ENCODE results near the gene SEMA4D.
A peak's percentile ranks its signal among the peaks of the same experiment; 100 is the strongest.

The SEMA4D gene

DNA sequence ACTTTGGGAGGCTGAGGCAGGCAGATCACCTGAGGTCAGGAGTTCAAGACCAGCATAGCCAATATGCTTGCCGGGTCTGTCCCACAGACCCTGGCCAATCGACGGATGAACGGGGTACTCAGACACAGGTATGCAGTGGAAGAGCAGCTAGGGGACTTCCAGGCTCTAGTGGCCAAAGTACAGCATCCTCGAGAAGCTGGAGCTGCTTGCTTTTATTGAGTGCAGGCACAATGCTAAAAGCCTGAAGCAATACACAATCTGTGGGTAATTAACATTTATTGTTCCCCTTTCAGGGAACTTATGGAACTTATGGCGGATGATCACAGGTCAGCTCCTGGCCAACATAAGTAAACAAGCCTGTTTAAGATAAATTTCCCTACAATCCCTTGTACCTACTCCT, 32.8 kb upstream of the SEMA4D start:
- no peaks in the 10 kb centered on the region for H3K36me3 ChIP-seq (ENCODE audit: insufficient read depth, low read length)
- H3K9me3 ChIP-seq (ENCODE audit: insufficient read depth, low read length, severe bottlenecking), result no peaks in the 10 kb centered on the region
- H3K4me3 ChIP-seq (ENCODE audit: low read depth in 1 of 2, low read length in 2 of 2), result no peak overlapping the region
- TF ChIP-seq EZH2 (IDR thresholded peaks at IDR 0.05; ENCODE audit: borderline replicate concordance, low read depth, low read length, severe bottlenecking), result no peak
- TF ChIP-seq, protein P1, sequence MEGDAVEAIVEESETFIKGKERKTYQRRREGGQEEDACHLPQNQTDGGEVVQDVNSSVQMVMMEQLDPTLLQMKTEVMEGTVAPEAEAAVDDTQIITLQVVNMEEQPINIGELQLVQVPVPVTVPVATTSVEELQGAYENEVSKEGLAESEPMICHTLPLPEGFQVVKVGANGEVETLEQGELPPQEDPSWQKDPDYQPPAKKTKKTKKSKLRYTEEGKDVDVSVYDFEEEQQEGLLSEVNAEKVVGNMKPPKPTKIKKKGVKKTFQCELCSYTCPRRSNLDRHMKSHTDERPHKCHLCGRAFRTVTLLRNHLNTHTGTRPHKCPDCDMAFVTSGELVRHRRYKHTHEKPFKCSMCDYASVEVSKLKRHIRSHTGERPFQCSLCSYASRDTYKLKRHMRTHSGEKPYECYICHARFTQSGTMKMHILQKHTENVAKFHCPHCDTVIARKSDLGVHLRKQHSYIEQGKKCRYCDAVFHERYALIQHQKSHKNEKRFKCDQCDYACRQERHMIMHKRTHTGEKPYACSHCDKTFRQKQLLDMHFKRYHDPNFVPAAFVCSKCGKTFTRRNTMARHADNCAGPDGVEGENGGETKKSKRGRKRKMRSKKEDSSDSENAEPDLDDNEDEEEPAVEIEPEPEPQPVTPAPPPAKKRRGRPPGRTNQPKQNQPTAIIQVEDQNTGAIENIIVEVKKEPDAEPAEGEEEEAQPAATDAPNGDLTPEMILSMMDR (IDR thresholded peaks at IDR 0.05; ENCODE audit: borderline replicate concordance, extremely low read depth, low read length, poor library complexity, severe bottlenecking), result no peak
- ATAC-seq (ENCODE audit: insufficient read depth, low read depth), result no peak
- peak overlapping the region; percentile 47; the same call in 1 of the 2 replicates for H3K9ac ChIP-seq (ENCODE audit: low read depth, low read length)
- H3K27ac ChIP-seq (ENCODE audit: low read length), result peak overlapping the region; percentile 96
- peaks cover 73% of the 10 kb centered on the region for H3K4me1 ChIP-seq (ENCODE audit: insufficient read depth, low read length)
- no peak overlapping the region for H2AFZ ChIP-seq (ENCODE audit: low read depth, low read length)
- no peaks in the 10 kb centered on the region for H4K20me1 ChIP-seq (ENCODE audit: insufficient read depth, low read length)
- DNase-seq, result no peak
- H3K79me2 ChIP-seq (ENCODE audit: insufficient read depth, low read length), result 0 out of 2 replicates have a peak, but pooled peaks cover 5% of the 10 kb centered on the region
- no peak overlapping the region for H3K4me2 ChIP-seq (ENCODE audit: insufficient read depth, low read length)
- H3K27me3 ChIP-seq (ENCODE audit: insufficient read depth, low read length, poor library complexity), result no peaks in the 10 kb centered on the region

DNA sequence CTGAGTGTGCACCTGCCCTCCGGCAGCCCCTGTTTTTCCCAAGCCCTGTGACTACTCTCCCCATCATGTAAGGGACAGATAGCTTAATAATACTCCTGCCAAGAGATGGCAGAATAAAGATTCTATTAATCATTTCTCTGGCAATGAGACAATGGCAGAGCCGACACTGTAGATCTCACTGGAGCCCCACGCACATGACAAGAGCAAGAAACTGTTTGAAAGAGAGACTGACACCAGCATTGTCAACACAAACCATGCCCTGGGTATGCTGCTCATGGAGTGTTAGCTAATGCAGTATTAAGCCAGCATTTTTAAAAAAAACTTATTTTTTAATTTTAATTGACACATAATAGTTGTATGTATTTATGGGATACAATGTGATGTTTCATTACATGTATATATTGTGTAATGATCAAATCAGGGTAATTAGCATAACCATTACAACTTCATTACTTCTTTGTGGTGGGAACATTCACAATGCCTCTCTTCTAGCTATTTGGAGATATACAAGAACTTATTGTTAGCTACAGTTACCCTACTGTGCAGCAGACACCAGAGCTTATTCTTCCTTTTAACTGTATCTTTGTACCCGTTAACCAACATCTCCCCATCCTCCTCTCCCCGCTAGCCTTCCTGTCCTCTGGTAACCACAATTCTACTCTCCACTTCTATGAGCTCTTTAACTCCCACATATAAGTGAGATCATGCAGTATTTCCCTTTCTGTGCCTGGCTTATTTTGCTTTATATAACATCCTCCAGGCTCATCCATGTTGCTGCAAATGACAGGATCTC, 31.5 kb upstream of the SEMA4D start:
- Histone ChIP-seq H3K27ac (ENCODE audit: low read length) (peak overlapping the region; percentile 96), H2AFZ (ENCODE audit: low read depth, low read length) (peak overlapping the region; percentile 12; the same call in 1 of the 2 replicates), H3K27me3 (ENCODE audit: insufficient read depth, low read length, poor library complexity) (no peaks in the 10 kb centered on the region)

DNA sequence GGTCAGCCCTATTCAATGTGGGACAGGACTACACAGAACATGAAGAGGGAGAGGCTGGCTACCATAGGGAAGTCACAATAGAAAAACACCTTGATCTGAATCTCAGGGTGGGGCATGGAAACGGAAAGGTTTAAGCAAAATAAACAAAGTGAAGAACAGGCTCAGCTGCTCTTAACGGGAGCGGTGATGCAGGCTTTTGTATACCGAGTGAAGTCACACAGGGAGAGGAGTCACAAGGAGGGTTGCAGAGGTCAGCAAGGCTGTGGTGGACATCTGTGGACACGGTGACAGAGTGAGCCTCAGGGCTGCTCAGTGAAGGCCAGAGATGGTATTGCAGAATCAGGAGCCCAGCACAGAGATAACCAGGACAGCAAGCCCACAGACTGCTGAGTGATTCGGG, 30.6 kb upstream of the SEMA4D start:
- no peak for TF ChIP-seq EZH2 (IDR thresholded peaks at IDR 0.05; ENCODE audit: borderline replicate concordance, low read depth, low read length, severe bottlenecking)
- Histone ChIP-seq H3K4me2 (ENCODE audit: insufficient read depth, low read length) (0 out of 2 replicates have a peak overlapping the region, but pooled peaks have one; percentile 22), H3K79me2 (ENCODE audit: insufficient read depth, low read length) (peaks cover 2% of the 10 kb centered on the region; the same call in 1 of the 2 replicates), H3K4me3 (ENCODE audit: low read depth in 1 of 2, low read length in 2 of 2) (no peak overlapping the region), H3K9ac (ENCODE audit: low read depth, low read length) (peak overlapping the region; percentile 47), H3K9me3 (ENCODE audit: insufficient read depth, low read length, severe bottlenecking) (no peaks in the 10 kb centered on the region), H3K27me3 (ENCODE audit: insufficient read depth, low read length, poor library complexity) (no peaks in the 10 kb centered on the region), H3K27ac (ENCODE audit: low read length) (peak overlapping the region; percentile 96), H4K20me1 (ENCODE audit: insufficient read depth, low read length) (no peaks in the 10 kb centered on the region), H2AFZ (ENCODE audit: low read depth, low read length) (peak overlapping the region; percentile 12; the same call in 1 of the 2 replicates), H3K4me1 (ENCODE audit: insufficient read depth, low read length) (peaks cover 77% of the 10 kb centered on the region), H3K36me3 (ENCODE audit: insufficient read depth, low read length) (no peaks in the 10 kb centered on the region)
- ATAC-seq (ENCODE audit: insufficient read depth, low read depth), result no peak
- DNase-seq, result no peak

More for the DNA sequence above, 31.5 kb upstream of the SEMA4D start:
- Histone ChIP-seq H3K4me2 (ENCODE audit: insufficient read depth, low read length) (peak overlapping the region; percentile 22), H3K79me2 (ENCODE audit: insufficient read depth, low read length) (no peaks in the 10 kb centered on the region), H3K9me3 (ENCODE audit: insufficient read depth, low read length, severe bottlenecking) (no peaks in the 10 kb centered on the region), H3K4me1 (ENCODE audit: insufficient read depth, low read length) (peaks cover 73% of the 10 kb centered on the region), H4K20me1 (ENCODE audit: insufficient read depth, low read length) (no peaks in the 10 kb centered on the region), H3K36me3 (ENCODE audit: insufficient read depth, low read length) (no peaks in the 10 kb centered on the region), H3K4me3 (ENCODE audit: low read depth in 1 of 2, low read length in 2 of 2) (no peak overlapping the region), H3K9ac (ENCODE audit: low read depth, low read length) (peak overlapping the region; percentile 47)
- DNase-seq (peak; percentile 76), ATAC-seq (ENCODE audit: insufficient read depth, low read depth) (peak; percentile 97)
- TF ChIP-seq, protein P1 (IDR thresholded peaks at IDR 0.05; ENCODE audit: borderline replicate concordance, extremely low read depth, low read length, poor library complexity, severe bottlenecking), result no peak
- no peak for TF ChIP-seq EZH2 (IDR thresholded peaks at IDR 0.05; ENCODE audit: borderline replicate concordance, low read depth, low read length, severe bottlenecking)

DNA sequence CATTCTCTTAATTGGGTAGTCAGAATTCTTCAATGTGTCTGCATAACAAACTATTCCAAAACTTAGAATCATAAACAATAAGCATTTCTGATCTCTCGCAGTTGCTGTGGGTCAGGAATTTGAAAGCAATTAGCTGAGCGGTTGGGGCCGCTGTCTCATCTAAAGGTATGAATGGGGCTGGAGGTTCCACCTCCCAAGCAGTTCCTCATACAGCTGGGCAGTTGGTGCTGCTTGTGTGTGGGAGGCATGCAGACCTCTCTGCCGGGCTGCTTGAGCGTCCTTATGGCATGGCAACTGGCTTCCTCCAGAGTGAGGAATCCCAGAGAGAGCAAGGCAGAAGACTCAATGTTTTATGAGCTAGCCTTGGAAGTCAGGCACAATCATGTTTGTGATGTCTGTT, 30.2 kb upstream of the SEMA4D start:
- Histone ChIP-seq H3K9ac (ENCODE audit: low read depth, low read length) (no peak overlapping the region), H3K4me1 (ENCODE audit: insufficient read depth, low read length) (peaks cover 77% of the 10 kb centered on the region), H3K79me2 (ENCODE audit: insufficient read depth, low read length) (peaks cover 4% of the 10 kb centered on the region), H2AFZ (ENCODE audit: low read depth, low read length) (no peak overlapping the region), H3K4me2 (ENCODE audit: insufficient read depth, low read length) (no peak overlapping the region), H3K27me3 (ENCODE audit: insufficient read depth, low read length, poor library complexity) (no peaks in the 10 kb centered on the region), H4K20me1 (ENCODE audit: insufficient read depth, low read length) (no peaks in the 10 kb centered on the region), H3K4me3 (ENCODE audit: low read depth in 1 of 2, low read length in 2 of 2) (no peak overlapping the region), H3K36me3 (ENCODE audit: insufficient read depth, low read length) (no peaks in the 10 kb centered on the region), H3K9me3 (ENCODE audit: insufficient read depth, low read length, severe bottlenecking) (no peaks in the 10 kb centered on the region), H3K27ac (ENCODE audit: low read length) (peak overlapping the region; percentile 96)
- no peak for ATAC-seq (ENCODE audit: insufficient read depth, low read depth)
- TF ChIP-seq EZH2 (IDR thresholded peaks at IDR 0.05; ENCODE audit: borderline replicate concordance, low read depth, low read length, severe bottlenecking), result no peak
- TF ChIP-seq, protein P1 (IDR thresholded peaks at IDR 0.05; ENCODE audit: borderline replicate concordance, extremely low read depth, low read length, poor library complexity, severe bottlenecking), result no peak
- no peak for DNase-seq
